ENCODE data around the gene SIGLEC9.

DNA sequence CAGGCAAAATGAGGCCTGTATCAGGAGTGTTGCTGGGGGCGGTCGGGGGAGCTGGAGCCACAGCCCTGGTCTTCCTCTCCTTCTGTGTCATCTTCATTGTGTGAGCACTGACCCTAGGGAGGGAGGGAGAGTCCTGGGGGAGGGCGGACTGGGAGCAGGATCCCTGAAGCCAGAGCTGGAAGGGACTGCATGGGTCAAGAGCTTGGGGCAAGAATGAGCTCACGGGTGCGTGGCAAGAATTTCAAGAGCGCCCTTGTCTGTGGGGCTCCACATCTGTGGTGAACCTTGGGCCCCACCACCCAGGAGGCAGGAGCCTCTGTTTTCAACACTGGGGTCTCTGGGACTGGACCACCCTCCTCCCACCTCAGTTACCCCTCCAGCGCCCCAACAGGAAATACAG lies 22.0 kb downstream of the SIGLEC9 start:
- TF ChIP-seq, protein P1, sequence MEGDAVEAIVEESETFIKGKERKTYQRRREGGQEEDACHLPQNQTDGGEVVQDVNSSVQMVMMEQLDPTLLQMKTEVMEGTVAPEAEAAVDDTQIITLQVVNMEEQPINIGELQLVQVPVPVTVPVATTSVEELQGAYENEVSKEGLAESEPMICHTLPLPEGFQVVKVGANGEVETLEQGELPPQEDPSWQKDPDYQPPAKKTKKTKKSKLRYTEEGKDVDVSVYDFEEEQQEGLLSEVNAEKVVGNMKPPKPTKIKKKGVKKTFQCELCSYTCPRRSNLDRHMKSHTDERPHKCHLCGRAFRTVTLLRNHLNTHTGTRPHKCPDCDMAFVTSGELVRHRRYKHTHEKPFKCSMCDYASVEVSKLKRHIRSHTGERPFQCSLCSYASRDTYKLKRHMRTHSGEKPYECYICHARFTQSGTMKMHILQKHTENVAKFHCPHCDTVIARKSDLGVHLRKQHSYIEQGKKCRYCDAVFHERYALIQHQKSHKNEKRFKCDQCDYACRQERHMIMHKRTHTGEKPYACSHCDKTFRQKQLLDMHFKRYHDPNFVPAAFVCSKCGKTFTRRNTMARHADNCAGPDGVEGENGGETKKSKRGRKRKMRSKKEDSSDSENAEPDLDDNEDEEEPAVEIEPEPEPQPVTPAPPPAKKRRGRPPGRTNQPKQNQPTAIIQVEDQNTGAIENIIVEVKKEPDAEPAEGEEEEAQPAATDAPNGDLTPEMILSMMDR (conservative IDR thresholded peaks at IDR 0.05), result no peak
- no peak for TF ChIP-seq ZFX (IDR thresholded peaks at IDR 0.05)

All from C4-2B (cell line).